ENCODE data around the gene DOP1A. TPM values are rescaled to one million over a fixed set of nuclear protein-coding genes. Genes with fewer than 3 reads are reported as not detected.
A peak's percentile ranks its signal among the peaks of the same experiment; 100 is the strongest.

Gene DOP1A
- total and polyA plus RNA-seq, 7 donors, result 4.8 to 33.9 (median 26.1) TPM

DNA sequence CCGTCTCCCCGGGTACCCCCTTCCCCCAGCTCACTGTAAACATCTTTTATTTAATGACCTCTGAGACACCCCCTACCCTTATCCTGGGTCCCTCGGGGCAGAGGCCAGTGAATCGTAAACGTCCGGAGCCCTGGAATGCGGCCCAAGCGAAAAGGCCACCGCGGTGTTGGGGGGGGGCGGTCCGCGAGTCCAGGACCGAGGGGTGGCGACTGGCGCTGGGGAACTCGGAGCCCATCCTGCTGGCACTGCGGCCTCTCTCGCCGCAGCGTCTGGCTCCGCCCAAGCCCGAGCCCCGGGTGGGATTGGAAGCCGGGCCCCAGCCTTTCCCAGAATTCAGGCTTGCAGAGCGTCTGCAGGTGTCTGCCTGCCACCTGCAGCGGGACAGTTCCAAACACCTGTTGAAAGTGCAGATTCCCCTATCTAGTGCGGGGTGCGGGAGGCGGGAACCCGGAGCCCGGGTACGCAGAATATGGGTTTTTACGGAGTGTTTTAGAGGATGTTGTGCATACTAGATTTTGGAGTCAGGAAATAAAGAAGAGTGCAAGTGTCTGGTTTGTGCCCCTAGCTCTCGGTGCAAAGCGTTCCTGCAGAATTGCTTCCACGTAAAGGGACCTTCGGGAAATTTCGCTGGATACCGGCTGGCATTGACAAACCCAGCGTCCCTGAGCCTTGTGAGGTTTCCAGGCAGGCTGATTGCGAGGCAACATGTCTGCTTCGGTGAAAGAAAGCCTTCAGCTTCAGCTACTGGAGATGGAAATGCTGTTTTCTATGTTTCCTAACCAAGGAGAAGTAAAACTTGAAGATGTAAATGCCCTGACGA is 126.5 kb downstream of the DOP1A start:
- intact Hi-C loops (cut with DNase I), result loop anchor here (5.0 to 10.0 kb wide), 2 partner anchors 127 to 949 kb away; partner anchors contain the start of genes DOP1A, IBTK and UBE3D
- TF ChIP-seq POLR2AphosphoS5 (IDR thresholded peaks at IDR 0.05) (no peak), POLR2A (IDR thresholded peaks at IDR 0.05) (no peak), EP300 (IDR thresholded peaks at IDR 0.05) (no peak)
- TF ChIP-seq, protein P1, sequence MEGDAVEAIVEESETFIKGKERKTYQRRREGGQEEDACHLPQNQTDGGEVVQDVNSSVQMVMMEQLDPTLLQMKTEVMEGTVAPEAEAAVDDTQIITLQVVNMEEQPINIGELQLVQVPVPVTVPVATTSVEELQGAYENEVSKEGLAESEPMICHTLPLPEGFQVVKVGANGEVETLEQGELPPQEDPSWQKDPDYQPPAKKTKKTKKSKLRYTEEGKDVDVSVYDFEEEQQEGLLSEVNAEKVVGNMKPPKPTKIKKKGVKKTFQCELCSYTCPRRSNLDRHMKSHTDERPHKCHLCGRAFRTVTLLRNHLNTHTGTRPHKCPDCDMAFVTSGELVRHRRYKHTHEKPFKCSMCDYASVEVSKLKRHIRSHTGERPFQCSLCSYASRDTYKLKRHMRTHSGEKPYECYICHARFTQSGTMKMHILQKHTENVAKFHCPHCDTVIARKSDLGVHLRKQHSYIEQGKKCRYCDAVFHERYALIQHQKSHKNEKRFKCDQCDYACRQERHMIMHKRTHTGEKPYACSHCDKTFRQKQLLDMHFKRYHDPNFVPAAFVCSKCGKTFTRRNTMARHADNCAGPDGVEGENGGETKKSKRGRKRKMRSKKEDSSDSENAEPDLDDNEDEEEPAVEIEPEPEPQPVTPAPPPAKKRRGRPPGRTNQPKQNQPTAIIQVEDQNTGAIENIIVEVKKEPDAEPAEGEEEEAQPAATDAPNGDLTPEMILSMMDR (IDR thresholded peaks at IDR 0.05), result no peak
- peak; percentile 76 for DNase-seq
- no peaks in the 10 kb centered on the region for H3K27me3 ChIP-seq
- 3 to 5% methylated on average over 44 of the region's 44 CpGs for WGBS, 2 donors
- H3K4me3 ChIP-seq, result peak overlapping the region; percentile 68 to 94 (median 89)
- H3K4me1 ChIP-seq, result peaks cover 0 to 23% (median 16%) of the 10 kb centered on the region in 4 donors
- H3K27ac ChIP-seq, result peak overlapping the region; percentile 77 to 88 (median 86)
- peaks cover 0 to 11% (median 0%) of the 10 kb centered on the region in 4 donors for H3K36me3 ChIP-seq
- no peaks in the 10 kb centered on the region for H3K9me3 ChIP-seq

DNA sequence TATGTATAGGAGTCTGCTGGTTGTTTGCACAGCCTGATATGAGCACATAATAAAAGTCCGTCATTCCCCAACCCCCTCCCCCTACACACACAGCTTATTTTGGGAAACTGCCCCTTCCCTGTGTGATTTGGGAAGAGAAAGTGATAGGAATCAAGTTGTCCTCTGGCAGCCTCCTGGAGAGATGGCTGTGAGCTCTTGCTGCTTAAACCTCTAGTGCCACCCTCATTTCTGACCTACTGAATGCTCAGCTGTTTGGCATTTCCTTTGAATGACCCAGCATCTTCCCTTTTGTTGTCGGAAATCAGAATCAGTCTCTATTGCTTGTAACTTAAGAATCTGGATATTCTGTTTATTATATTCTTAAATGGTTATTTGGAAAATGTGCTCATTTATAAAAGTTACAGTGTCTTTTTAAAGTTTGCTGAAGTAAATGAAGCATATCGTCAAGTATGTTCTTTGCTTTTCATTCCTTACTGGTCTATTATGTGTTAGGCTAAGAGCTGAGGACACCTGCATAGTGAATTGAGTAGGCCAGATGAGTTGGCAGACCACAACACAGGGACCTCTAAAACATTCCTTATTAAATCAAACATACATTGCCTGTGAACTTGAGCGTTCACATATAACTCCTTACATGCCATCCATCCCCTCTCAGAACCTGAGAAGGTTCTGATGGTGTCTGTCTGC is 131.2 kb downstream of the DOP1A start:
- WGBS, 2 donors, result 71 to 85% methylated on average over 4 of the region's 4 CpGs
- TF ChIP-seq, protein P1 (IDR thresholded peaks at IDR 0.05), result no peak
- TF ChIP-seq POLR2A (IDR thresholded peaks at IDR 0.05), result no peak
- TF ChIP-seq POLR2AphosphoS5 (IDR thresholded peaks at IDR 0.05), result no peak
- no peak for TF ChIP-seq EP300 (IDR thresholded peaks at IDR 0.05)
- Histone ChIP-seq H3K27me3 (no peaks in the 10 kb centered on the region), H3K27ac (no peak overlapping the region), H3K36me3 (peaks cover 0 to 11% (median 0%) of the 10 kb centered on the region in 4 donors), H3K9me3 (no peaks in the 10 kb centered on the region), H3K4me1 (peaks cover 0 to 12% (median 9%) of the 10 kb centered on the region in 4 donors), H3K4me3 (no peak overlapping the region)
- no peak for DNase-seq
- intact Hi-C loops (cut with DNase I), result loop anchor here (10.0 kb wide), 1 partner anchor 954 kb away; the partner anchor contains the start of gene IBTK

DNA sequence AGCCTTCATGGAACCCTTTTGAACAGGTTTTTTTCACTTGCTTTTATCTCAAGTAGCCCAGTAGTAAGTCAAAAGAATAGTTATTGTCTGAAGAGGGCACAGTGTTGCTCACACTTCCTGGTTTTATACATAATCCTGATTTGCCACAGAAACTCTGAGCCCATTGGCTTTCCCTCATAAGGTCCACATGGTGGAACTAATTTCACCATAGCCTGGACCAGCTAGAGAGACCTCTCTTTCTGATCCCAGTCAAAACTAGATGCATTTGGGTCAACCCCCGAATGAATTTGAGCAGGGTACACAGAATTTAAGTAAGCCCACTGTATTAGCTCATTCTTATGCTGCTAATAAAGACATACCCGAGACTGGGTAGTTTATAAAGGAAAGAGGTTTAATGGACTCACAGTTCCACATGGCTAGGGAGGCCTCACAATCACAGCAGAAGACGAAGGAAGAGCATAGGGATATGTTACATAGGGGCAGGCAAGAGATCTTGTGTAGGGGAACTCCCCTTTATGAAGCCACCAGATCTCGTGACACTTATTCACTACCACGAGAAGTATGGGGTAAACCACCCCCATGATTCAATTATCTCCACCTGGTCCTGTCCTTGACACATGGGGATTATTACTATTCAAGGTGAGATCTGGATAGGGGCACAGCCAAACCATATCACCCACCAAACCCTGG is 131.8 kb downstream of the DOP1A start:
- Histone ChIP-seq H3K27ac (no peak overlapping the region), H3K9me3 (no peaks in the 10 kb centered on the region), H3K36me3 (peaks cover 0 to 11% (median 0%) of the 10 kb centered on the region in 4 donors), H3K27me3 (no peaks in the 10 kb centered on the region), H3K4me1 (peaks cover 0 to 7% (median 4%) of the 10 kb centered on the region in 4 donors), H3K4me3 (no peak overlapping the region)
- 81 to 89% methylated on average over 5 of the region's 5 CpGs for WGBS, 2 donors
- no peak for TF ChIP-seq POLR2A (IDR thresholded peaks at IDR 0.05)
- TF ChIP-seq EP300 (IDR thresholded peaks at IDR 0.05), result no peak
- intact Hi-C loops (cut with DNase I), result loop anchor here (10.0 kb wide), 1 partner anchor 955 kb away; the partner anchor contains the start of gene IBTK
- DNase-seq, result no peak

DNA sequence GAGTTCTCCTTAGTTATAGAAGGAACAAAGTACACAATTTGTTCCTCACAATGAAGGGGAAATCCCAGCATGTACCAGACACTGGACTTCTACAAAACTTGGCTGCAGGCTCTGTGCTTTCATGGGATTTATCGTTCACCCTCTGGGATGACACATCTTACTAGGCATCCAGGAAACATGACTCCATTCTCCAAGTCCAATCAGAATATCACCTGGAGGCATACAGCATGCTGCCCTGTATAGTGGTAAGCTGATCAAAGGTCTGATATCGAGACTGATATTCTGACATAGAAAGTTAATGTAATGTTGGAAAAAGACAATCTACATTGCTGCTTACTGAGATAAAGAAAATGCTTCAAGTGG is 132.4 kb downstream of the DOP1A start:
- H3K27ac ChIP-seq, result no peak overlapping the region
- no peak for DNase-seq
- WGBS, 2 donors, result 30 to 64% methylated on average over 2 of the region's 2 CpGs
- TF ChIP-seq EP300 (IDR thresholded peaks at IDR 0.05) (no peak), POLR2A (IDR thresholded peaks at IDR 0.05) (no peak), POLR2AphosphoS5 (IDR thresholded peaks at IDR 0.05) (no peak)
- TF ChIP-seq, protein P1 (IDR thresholded peaks at IDR 0.05), result no peak
- H3K27me3 ChIP-seq, result no peaks in the 10 kb centered on the region
- intact Hi-C loops (cut with DNase I), result loop anchor here (10.0 kb wide), 1 partner anchor 955 kb away; the partner anchor contains the start of gene IBTK
- H3K4me3 ChIP-seq, result no peak overlapping the region
- peaks cover 0 to 1% (median 0%) of the 10 kb centered on the region in 4 donors for H3K4me1 ChIP-seq
- no peaks in the 10 kb centered on the region for H3K9me3 ChIP-seq
- H3K36me3 ChIP-seq, result peaks cover 0 to 11% (median 0%) of the 10 kb centered on the region in 4 donors

Data from sigmoid colon (tissue), 7 donors.